GM18505 (cell line): ENCODE results near the gene RAB3IL1.

Source experiments
- ATAC-seq: cut with Tn5 transposase; IDR thresholded peaks from one replicate; pipeline ENCODE4 v1.9.1; 2021; ENCODE audit not compliant: unreplicated experiment
- POLR2A ChIP-seq: IDR thresholded peaks from 4 replicates; pipeline ENCODE4 v1.6.1; 2011; ENCODE audit warnings: borderline replicate concordance; ENCODE audit not compliant: insufficient read depth, insufficient read length; ENCODE audit errors: extremely low read depth

The RAB3IL1 gene

GRCh38 chr11:61919705-61920631 lies 2.6 kb upstream of the RAB3IL1 start:
- no peak for TF ChIP-seq POLR2A
- no peak for ATAC-seq

- no peak for ATAC-seq
- no peak for TF ChIP-seq POLR2A
Measured at GRCh38 chr11:61918938-61919704, 1.8 kb upstream of the RAB3IL1 start.

- no peak for ATAC-seq
- TF ChIP-seq POLR2A, result no peak
Measured at GRCh38 chr11:61918251-61918937, 1.0 kb upstream of the RAB3IL1 start.

GRCh38 chr11:61916737-61917333 lies 531 bp downstream of the RAB3IL1 start:
- ATAC-seq, result no peak
- TF ChIP-seq POLR2A, result no peak

- TF ChIP-seq POLR2A, result no peak
- no peak for ATAC-seq
Measured at GRCh38 chr11:61914471-61915171, 2.7 kb downstream of the RAB3IL1 start.

GRCh38 chr11:61913699-61914395 lies 3.5 kb downstream of the RAB3IL1 start:
- ATAC-seq, result no peak
- no peak for TF ChIP-seq POLR2A

- no peak for TF ChIP-seq POLR2A
- no peak for ATAC-seq
Measured at GRCh38 chr11:61912991-61913698, 4.2 kb downstream of the RAB3IL1 start.

- no peak for TF ChIP-seq POLR2A
- no peak for ATAC-seq
Measured at GRCh38 chr11:61912530-61912898, 4.9 kb downstream of the RAB3IL1 start.

GRCh38 chr11:61911701-61912529 lies 5.5 kb downstream of the RAB3IL1 start:
- TF ChIP-seq POLR2A, result no peak
- ATAC-seq, result no peak

- no peak for ATAC-seq
- TF ChIP-seq POLR2A, result no peak
Measured at GRCh38 chr11:61911128-61911700, 6.2 kb downstream of the RAB3IL1 start.
